Gastrocnemius medialis (tissue), 4 donors: ENCODE data around the gene FEM1A. TPM values are rescaled to one million over a fixed set of nuclear protein-coding genes. Genes with fewer than 3 reads are reported as not detected.

Experiments
- ATAC-seq, 2 donors: fragments of 150-250 bp; one replicate each; pipeline ENCODE4 v1.9.1; 2016
- DNase-seq, 2 donors: peaks; one replicate each; pipeline ENCODE4 v3.0.0-alpha.2; 2019
- H3K27ac ChIP-seq, 4 donors: fragments of 200-600 bp; sonication (generic); 1 replicate in 1 of 4; 2 replicates in 3 of 4; pipeline ENCODE4 v1.5.1; 2016 to 2018; ENCODE audit warnings: mild to moderate bottlenecking in 2 of 4, moderate library complexity in 1 of 4
- H3K27me3 ChIP-seq, 3 donors: fragments of 200-600 bp; sonication (generic) in 2 of 3; 1 replicate in 1 of 3; 2 replicates in 2 of 3; pipeline versions ENCODE4 v1.5.1 to v1.6.0; 2016 to 2019; ENCODE audit warnings: mild to moderate bottlenecking in 1 of 3, moderate library complexity in 1 of 3
- H3K36me3 ChIP-seq, 2 donors: fragments of 200-600 bp; sonication (generic) in 1 of 2; one replicate each; pipeline ENCODE4 v1.5.1; 2017 to 2018
- H3K4me1 ChIP-seq, 2 donors: fragments of 200-600 bp; sonication (generic) in 1 of 2; one replicate each; pipeline ENCODE4 v1.5.1; 2016 to 2017; ENCODE audit warnings: mild to moderate bottlenecking in 2 of 2
- H3K4me3 ChIP-seq, 4 donors: fragments of 200-600 bp; sonication (generic) in 3 of 4; 1 replicate in 1 of 4; 2 replicates in 3 of 4; pipeline ENCODE4 v1.5.1; 2016 to 2019; ENCODE audit warnings: mild to moderate bottlenecking in 2 of 4
- H3K9me3 ChIP-seq, 3 donors: fragments of 200-600 bp; sonication (generic) in 2 of 3; 1 replicate in 1 of 3; 2 replicates in 2 of 3; pipeline ENCODE4 v1.5.1; 2016 to 2019
- CTCF ChIP-seq, 5 experiments: fragments of 450-650 bp in 3 of 5; fragments of 200-600 bp in 2 of 5; sonication (generic) in 2 of 5; IDR thresholded peaks in 4 of 5; conservative IDR thresholded peaks in 1 of 5; 1 replicate in 4 of 5; 2 replicates in 1 of 5; pipeline ENCODE4 v1.5.1; 2016 to 2019; ENCODE audit warnings: antibody characterized with exemption in 5 of 5, mild to moderate bottlenecking in 3 of 5, moderate library complexity in 3 of 5
- POLR2A ChIP-seq, 2 donors: fragments of 450-650 bp; IDR thresholded peaks; one replicate each; pipeline ENCODE4 v1.6.1; 2017; ENCODE audit warnings: antibody characterized with exemption in 2 of 2, mild to moderate bottlenecking in 2 of 2, moderate library complexity in 2 of 2
- in situ Hi-C, 4 donors: fragments of 200-750 bp; cut with MboI; loops; one replicate each; pipeline versions ENCODE4 v1.15.0 to v1.8.0; 2017; ENCODE audit warnings: low sequenced_read_pairs in 4 of 4
- intact Hi-C: fragments of 100-400 bp; cut with DNase I; formaldehyde crosslinking; loops from one replicate; pipeline ENCODE4 v1.15.1; 2023; ENCODE audit warnings: low total_unique reads
- total RNA-seq, 4 donors: library from RNA; depleted of rRNA; stranded (reverse); fragments of >200 nt; gene quantifications; one replicate each; pipeline versions ENCODE4 v1.1.0 to v1.2.3, GENCODE V29; 2016

FEM1A gene
- total RNA-seq, 4 donors from 2014 or later = 246 to 360 (median 300) TPM

- intact Hi-C loops = loop anchor here (1.0 to 5.0 kb wide), 3 partner anchors 20 to 166 kb away; partner anchors contain the start of genes PLIN3 and TICAM1
- TF ChIP-seq POLR2A (IDR thresholded peaks at IDR 0.05) (no peak), CTCF (IDR thresholded peaks at IDR 0.05 in 4 of 5, conservative IDR thresholded peaks at IDR 0.05 in 1 of 5) (peak; percentile 84 to 94 (median 87))
- no peaks in the 10 kb centered on the region for H3K36me3 ChIP-seq
- H3K27ac ChIP-seq = peak overlapping the region; percentile 95 to 97 (median 96)
- H3K9me3 ChIP-seq = no peaks in the 10 kb centered on the region
- ATAC-seq (peak in 1 of 2 donors; percentile 15), DNase-seq (peak in 1 of 2 donors; percentile 80)
- H3K4me1 ChIP-seq = peaks cover 27 to 30% of the 10 kb centered on the region in 2 donors
- H3K27me3 ChIP-seq = no peaks in the 10 kb centered on the region
- no peak overlapping the region for H3K4me3 ChIP-seq
- in situ Hi-C loops = loop anchor here in 1 of 4 donors (5.0 kb wide), 1 partner anchor 101 kb away; no protein-coding TSS in a partner anchor
These were observed 20.0 kb downstream of the FEM1A start for GRCh38 chr19:4811328-4812131.

DNA sequence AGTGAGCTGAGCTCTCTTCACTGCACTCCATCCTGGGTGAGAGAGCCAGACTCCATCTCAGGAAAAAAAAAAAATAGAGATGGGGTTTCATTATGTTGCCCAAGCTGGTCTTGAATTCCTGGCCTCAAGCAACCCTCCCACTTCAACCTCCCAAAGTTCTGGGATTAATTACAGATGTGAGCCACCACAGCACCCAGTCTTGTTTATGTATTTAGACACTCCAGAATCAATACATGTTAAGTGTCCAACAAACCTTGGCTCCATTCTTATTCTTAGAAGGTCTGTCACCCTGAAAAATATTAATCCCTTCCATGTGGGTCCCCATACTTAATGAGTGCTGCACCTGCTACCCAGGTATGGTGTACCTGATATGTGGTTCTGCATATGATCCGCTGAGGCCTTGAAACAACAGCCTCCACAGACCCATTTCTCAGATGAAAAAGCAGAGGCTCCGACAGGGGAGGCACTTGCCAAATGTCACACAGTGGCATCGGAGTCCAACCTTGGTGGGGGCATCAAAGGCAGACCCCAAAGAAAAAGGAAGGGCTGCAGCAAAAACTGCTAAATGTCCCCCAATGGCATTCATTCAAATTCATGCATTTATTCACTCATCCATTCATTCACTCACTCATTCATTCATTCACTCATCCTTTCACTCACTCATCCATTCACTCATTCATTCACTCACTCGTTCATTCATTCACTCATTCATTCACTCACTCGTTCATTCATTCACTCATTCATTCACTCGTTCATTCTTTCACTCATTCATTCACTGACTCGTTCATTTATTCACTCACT, 23.3 kb downstream of the FEM1A start:
- Histone ChIP-seq H3K27ac (peak overlapping the region; percentile 95 to 97 (median 96)), H3K27me3 (no peaks in the 10 kb centered on the region), H3K36me3 (peaks cover 0 to 13% of the 10 kb centered on the region in 2 donors), H3K4me1 (peaks cover 38 to 41% of the 10 kb centered on the region in 2 donors), H3K4me3 (no peak overlapping the region), H3K9me3 (no peaks in the 10 kb centered on the region)
- intact Hi-C loops = loop anchor here (1.0 to 5.0 kb wide), 3 partner anchors 24 to 162 kb away; partner anchors contain the start of genes FEM1A and PLIN3
- in situ Hi-C loops = loop anchor here in 1 of 4 donors (5.0 kb wide), 1 partner anchor 97 kb away; no protein-coding TSS in a partner anchor
- DNase-seq (no peak), ATAC-seq (no peak)
- TF ChIP-seq POLR2A (IDR thresholded peaks at IDR 0.05) = no peak
- TF ChIP-seq CTCF (IDR thresholded peaks at IDR 0.05 in 4 of 5, conservative IDR thresholded peaks at IDR 0.05 in 1 of 5) = no peak

DNA sequence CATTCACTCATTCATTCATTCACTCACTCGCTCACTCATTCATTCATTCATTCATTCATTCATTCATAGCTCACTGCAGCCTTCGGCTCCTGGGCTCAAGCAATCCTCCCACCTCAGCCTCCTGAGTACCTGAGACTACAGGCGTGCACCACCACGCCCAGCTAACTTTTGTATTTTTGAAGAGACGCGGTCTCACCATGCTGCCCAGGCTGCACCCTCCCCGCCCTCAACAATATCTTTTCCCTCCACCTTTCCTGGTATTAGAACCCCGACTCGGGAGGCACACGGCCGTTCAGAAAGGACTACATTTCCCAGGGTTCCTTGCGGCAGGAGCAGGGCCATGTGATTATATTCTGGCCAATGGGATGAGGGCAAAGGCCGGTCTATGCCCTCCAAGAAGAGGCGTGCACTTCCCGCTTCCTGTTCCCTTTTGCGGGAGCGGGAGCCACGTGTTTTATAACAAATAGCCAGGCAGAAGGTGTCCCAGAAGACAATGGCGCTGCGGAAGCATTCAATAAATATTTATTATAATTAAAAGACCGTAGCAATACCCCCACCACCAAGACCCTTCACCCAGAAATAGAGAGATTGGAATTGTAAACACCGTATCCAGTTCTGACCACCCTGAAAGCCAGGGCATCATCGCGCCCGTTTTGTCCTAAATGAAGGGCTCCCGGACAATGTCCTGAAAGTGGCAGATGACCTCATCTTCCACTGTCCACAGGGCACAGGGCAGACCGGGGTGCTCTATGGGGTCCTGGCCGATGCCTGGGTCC, 24.1 kb downstream of the FEM1A start:
- Histone ChIP-seq H3K4me3 (peak overlapping the region; percentile 33 to 48 (median 36)), H3K27ac (peak overlapping the region; percentile 95 to 97 (median 96)), H3K9me3 (no peaks in the 10 kb centered on the region), H3K4me1 (peaks cover 38 to 41% of the 10 kb centered on the region in 2 donors), H3K36me3 (peaks cover 0 to 13% of the 10 kb centered on the region in 2 donors), H3K27me3 (no peaks in the 10 kb centered on the region)
- intact Hi-C loops = loop anchor here (1.0 kb wide), 1 partner anchor 24 kb away; the partner anchor contains the start of gene FEM1A
- peak in 1 of 2 donors; percentile 19 for TF ChIP-seq POLR2A (IDR thresholded peaks at IDR 0.05)
- no peak for TF ChIP-seq CTCF (IDR thresholded peaks at IDR 0.05 in 4 of 5, conservative IDR thresholded peaks at IDR 0.05 in 1 of 5)
- DNase-seq (peak; percentile 93 to 94), ATAC-seq (peak; percentile 78)
- in situ Hi-C loops = no loop called here
